HG03575 (cell line): ENCODE measurements around the gene CKAP2L.

ENCODE experiments used
- ATAC-seq: cut with Tn5 transposase; IDR thresholded peaks from one replicate; pipeline ENCODE4 v1.9.1; 2021; ENCODE audit not compliant: unreplicated experiment, insufficient number of reproducible peaks, low FRiP score; ENCODE audit errors: extremely low read depth

The CKAP2L gene

DNA sequence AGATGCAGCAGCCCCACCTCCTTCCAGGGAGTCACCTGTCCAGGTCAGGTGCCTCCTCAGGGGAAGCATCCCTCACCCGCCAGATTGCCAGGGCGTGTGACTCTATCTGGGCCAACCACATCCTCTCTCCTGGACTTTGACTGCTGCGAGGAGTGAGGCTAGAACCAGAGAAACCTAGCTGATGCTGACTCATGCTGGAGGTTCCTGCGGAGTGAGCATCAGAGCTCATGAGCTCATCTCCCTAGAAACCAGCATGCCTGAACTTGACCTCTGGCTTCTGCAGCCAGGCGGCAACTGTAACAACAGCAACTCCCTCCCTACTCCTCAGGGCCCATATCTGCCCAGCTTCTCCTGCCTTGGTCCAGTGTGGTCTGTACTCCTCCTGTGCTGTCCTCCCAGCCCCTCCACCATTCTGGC lies 71.9 kb downstream of the CKAP2L start:
- peak; percentile 86 for ATAC-seq

DNA sequence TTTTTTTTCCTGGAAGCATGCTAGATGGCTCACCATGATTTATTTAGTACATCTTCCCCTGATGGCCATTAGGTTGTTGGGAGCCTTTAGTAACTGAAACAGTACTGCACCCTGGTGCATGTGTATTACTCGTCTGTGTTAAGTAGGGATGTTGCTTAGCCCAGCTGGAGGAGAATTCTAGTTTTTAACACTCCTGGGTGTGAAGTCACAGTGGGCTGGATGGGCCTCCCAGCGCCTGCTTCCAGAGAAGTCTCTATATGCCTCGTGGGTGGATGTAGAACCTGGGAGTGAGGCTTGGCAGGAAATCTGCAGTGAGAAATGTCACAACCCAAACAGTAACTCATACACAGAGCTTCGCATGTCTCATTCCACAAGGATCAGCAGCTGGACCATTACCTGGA lies 72.5 kb downstream of the CKAP2L start:
- ATAC-seq = no peak

DNA sequence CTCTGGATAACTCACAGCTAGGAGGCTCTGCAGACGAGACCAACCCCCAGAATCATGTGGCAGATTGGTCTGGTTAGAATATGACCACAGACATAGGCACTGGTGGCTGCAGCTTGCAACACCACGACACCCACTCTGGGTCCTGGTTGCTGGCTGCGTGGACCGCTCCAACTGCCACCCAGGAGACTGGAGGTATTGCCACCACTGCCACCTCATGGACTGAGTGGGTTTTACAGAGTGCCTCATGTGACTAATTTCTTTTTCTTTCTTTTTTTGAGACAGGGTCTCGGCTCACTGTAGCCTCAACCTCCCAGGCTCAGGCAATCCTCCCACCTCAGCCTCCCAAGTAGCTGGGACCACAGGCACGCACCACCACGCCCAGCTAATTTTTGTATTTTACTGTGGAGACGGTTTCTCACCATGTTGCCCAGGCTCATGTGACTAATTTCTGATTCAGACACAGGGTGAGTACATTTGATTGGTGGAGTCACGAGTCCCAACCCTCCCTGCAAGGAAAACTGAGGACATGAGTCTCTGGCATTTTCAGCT lies 73.5 kb downstream of the CKAP2L start:
- ATAC-seq = no peak

DNA sequence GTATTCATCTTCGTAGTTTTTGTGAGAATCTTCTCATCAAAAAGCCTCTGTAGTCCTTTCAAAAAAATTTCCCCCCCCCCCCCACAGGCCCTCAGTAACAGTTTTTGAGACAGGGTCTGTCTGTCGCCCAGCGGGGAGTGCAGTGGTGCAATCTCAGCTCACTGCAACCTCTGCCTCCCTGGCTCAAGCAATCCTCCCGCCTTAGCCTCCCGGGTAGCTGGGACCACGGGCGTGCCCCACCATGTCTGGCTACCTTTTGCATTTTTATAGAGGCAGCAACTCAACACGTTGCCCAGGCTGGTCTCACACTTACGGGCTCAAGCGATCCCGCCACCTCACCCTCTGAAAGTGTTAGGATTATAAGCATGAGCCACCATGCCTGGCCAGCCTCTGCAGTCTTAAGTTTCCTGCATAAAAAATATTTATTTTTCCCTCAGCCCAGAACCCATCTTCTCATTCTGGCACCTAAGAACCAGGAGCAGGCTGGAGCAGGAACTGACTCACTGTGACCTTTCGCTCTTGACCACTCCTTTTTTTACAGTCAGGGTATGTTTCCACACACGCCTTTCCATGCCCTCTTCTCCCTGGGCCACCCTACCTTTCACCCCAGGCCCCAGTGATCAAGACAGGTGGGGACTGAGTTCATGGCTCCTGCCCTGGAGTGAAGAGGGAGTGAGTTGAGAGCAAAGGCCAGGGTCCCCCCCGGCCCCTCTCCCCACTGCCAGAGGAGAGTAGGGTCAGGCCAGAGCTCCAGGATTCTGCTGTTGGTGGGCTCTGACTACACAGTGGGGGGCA lies 76.1 kb downstream of the CKAP2L start:
- ATAC-seq = no peak

DNA sequence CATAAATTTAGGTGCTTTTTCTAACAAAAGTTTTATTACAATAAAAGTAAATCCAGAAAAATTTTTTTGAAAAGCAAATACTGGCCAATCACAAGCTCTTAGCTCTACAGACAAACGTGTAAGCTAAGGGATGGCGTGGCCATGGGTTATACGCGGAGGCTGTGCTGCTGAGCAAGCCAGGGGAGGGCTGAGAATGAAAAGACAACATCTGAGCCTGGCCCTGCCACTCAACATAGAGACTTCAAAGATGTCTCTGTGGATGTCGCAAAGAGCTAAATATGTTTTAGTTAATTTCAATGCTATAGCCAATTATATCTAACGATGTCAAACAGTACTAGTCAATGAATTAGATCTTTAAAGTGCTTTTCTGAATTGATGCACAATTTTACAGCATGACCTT lies 76.9 kb downstream of the CKAP2L start:
- no peak for ATAC-seq
